KMS-11 (cell line): ENCODE measurements around the gene NSD2.
"Not testable (repeated sequence)": the region's sequence is repeated elsewhere in the genome, so short reads cannot be mapped to it uniquely, and the experiment has no call there.

Experiments
- H2AFZ ChIP-seq: fragments of 200-600 bp; sonication (generic); 2 replicates; pipeline ENCODE4 v1.6.1; 2016; ENCODE audit warnings: antibody characterized with exemption, mixed run types, low read depth
- H3K27ac ChIP-seq: fragments of 200-600 bp; sonication (generic); 2 replicates; pipeline ENCODE4 v1.6.1; 2016; ENCODE audit warnings: mild to moderate bottlenecking, mixed run types
- H3K27me3 ChIP-seq: fragments of 200-600 bp; sonication (generic); 2 replicates; pipeline ENCODE4 v1.6.1; 2017; ENCODE audit warnings: mild to moderate bottlenecking, low read depth, mixed run types, moderate library complexity; ENCODE audit not compliant: insufficient read depth
- H3K36me3 ChIP-seq: fragments of 200-600 bp; sonication (generic); 2 replicates; pipeline ENCODE4 v1.6.1; 2017; ENCODE audit warnings: mild to moderate bottlenecking, mixed run types; ENCODE audit not compliant: insufficient read depth
- H3K4me1 ChIP-seq: fragments of 200-600 bp; sonication (generic); 2 replicates; pipeline ENCODE4 v1.6.1; 2016; ENCODE audit warnings: mild to moderate bottlenecking, low read depth, mixed run types; ENCODE audit not compliant: poor library complexity, severe bottlenecking
- H3K4me2 ChIP-seq: fragments of 200-600 bp; sonication (generic); 2 replicates; pipeline ENCODE4 v1.7.0; 2016; ENCODE audit warnings: mild to moderate bottlenecking, mixed run types
- H3K4me3 ChIP-seq: fragments of 200-600 bp; sonication (generic); IDR thresholded peaks from 2 replicates; pipeline ENCODE4 v1.6.1; 2017; ENCODE audit warnings: low read depth, low read length, mixed read lengths; ENCODE audit not compliant: insufficient read depth
- H3K79me2 ChIP-seq: fragments of 200-600 bp; sonication (generic); 2 replicates; pipeline ENCODE4 v1.6.1; 2016; ENCODE audit warnings: low read depth, mixed run types; ENCODE audit not compliant: insufficient read depth
- H3K9ac ChIP-seq: fragments of 200-600 bp; sonication (generic); 2 replicates; pipeline ENCODE4 v1.6.1; 2016; ENCODE audit warnings: mild to moderate bottlenecking, mixed run types
- H4K20me1 ChIP-seq: fragments of 200-600 bp; sonication (generic); 2 replicates; pipeline ENCODE4 v1.6.1; 2016; ENCODE audit warnings: mild to moderate bottlenecking, mixed run types; ENCODE audit not compliant: insufficient read depth
- TF ChIP-seq, protein P1 (sequence below): fragments of 200-600 bp; sonication (generic); conservative IDR thresholded peaks from 2 replicates; pipeline ENCODE4 v1.6.1; 2017; ENCODE audit warnings: low read depth, mild to moderate bottlenecking, antibody characterized with exemption, low read length, moderate library complexity, mixed read lengths

The NSD2 gene

DNA sequence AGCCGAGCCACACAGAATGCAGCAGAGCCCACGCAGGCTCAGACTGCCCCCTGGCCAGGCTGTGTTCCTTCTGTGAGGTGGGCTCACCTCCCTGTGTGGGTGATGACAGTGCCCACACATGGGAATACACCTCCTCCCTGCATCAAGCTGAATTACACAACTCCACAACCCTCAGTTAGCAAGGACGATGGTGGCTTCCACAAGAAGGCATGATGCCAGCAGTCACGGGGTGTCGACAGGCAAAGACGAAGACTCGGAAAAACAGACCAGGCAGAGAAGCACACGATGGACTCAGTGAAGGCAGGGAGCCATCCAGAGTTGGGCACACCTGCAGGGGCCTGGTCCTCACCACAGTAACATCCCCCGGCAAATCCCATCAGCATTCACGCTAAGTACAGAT lies 27.3 kb upstream of the NSD2 start:
- Histone ChIP-seq H3K36me3 (no peaks in the 10 kb centered on the region), H3K79me2 (no peaks in the 10 kb centered on the region)

DNA sequence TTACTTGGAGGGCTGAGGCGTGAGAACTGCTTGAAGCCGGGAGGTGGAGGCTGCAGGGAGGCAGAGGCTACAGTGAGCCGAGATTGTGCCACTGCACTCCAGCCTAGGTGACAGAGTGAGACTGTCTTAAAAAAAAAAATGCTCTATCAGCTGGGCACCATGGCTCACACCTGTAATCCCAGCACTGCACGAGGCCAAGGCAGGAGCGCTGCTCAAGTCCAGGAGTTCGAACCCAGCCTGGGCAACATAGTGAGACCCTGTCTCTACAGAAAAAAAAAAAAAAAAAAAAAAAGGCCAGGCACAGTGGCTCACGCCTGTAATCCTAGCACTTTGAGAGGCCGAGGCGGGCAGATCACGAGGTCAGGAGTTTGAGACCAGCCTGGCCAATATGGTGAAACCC lies 26.6 kb upstream of the NSD2 start:
- H3K9ac ChIP-seq, H3K4me1 ChIP-seq, H3K79me2 ChIP-seq, H3K4me2 ChIP-seq, H3K4me3 ChIP-seq, H2AFZ ChIP-seq, H3K27me3 ChIP-seq, H4K20me1 ChIP-seq, H3K36me3 ChIP-seq, H3K27ac ChIP-seq: not testable (repeated sequence)

More for the DNA sequence above, 27.3 kb upstream of the NSD2 start:
- Histone ChIP-seq H3K4me2 (no peak overlapping the region), H4K20me1 (no peaks in the 10 kb centered on the region), H3K9ac (no peak overlapping the region), H3K4me1 (peaks cover 7% of the 10 kb centered on the region), H3K27ac (no peak overlapping the region), H3K27me3 (no peaks in the 10 kb centered on the region), H2AFZ (no peak overlapping the region), H3K4me3 (no peak overlapping the region)
- TF ChIP-seq, protein P1, sequence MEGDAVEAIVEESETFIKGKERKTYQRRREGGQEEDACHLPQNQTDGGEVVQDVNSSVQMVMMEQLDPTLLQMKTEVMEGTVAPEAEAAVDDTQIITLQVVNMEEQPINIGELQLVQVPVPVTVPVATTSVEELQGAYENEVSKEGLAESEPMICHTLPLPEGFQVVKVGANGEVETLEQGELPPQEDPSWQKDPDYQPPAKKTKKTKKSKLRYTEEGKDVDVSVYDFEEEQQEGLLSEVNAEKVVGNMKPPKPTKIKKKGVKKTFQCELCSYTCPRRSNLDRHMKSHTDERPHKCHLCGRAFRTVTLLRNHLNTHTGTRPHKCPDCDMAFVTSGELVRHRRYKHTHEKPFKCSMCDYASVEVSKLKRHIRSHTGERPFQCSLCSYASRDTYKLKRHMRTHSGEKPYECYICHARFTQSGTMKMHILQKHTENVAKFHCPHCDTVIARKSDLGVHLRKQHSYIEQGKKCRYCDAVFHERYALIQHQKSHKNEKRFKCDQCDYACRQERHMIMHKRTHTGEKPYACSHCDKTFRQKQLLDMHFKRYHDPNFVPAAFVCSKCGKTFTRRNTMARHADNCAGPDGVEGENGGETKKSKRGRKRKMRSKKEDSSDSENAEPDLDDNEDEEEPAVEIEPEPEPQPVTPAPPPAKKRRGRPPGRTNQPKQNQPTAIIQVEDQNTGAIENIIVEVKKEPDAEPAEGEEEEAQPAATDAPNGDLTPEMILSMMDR = no peak

- Histone ChIP-seq H3K4me1 (peaks cover 7% of the 10 kb centered on the region), H3K36me3 (no peaks in the 10 kb centered on the region), H3K9ac (no peak overlapping the region), H3K27ac (no peak overlapping the region), H3K79me2 (no peaks in the 10 kb centered on the region; the same call in 1 of the 2 replicates), H3K4me2 (no peak overlapping the region), H4K20me1 (no peaks in the 10 kb centered on the region), H2AFZ (no peak overlapping the region), H3K27me3 (no peaks in the 10 kb centered on the region), H3K4me3 (no peak overlapping the region)
- TF ChIP-seq, protein P1 = no peak
Measured at GRCh38 chr4:1846580-1846979, 24.6 kb upstream of the NSD2 start.

DNA sequence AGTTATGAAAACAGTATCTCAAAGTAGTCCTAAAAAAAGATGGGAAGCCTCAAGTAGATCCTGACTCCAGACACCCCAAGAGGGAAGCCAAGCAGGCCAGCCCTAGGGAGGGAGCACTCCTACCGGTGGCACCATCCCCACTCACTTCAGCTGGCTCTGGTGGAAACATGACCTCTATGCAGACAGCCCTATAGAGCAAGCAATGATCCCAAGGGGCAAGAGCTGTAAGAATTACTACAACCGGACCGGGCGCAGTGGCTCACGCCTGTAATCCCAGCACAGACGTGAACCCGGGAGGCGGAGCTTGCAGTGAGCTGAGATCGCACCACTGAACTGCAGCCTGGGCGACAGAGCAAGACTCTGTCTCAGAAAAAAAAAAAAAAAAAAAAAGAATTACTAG lies 20.9 kb upstream of the NSD2 start:
- Histone ChIP-seq H3K4me1 (peaks cover 7% of the 10 kb centered on the region), H3K27ac (no peak overlapping the region), H3K4me3 (no peak overlapping the region), H3K9ac (no peak overlapping the region), H4K20me1 (no peaks in the 10 kb centered on the region), H3K4me2 (no peak overlapping the region), H3K79me2 (peaks cover 13% of the 10 kb centered on the region; the same call in 1 of the 2 replicates), H2AFZ (no peak overlapping the region), H3K27me3 (no peaks in the 10 kb centered on the region), H3K36me3 (no peaks in the 10 kb centered on the region)
- TF ChIP-seq, protein P1 = no peak

GRCh38 chr4:1851160-1851559 lies 20.0 kb upstream of the NSD2 start:
- no peaks in the 10 kb centered on the region for H4K20me1 ChIP-seq
- no peak overlapping the region for H2AFZ ChIP-seq
- no peak overlapping the region for H3K9ac ChIP-seq
- peaks cover 13% of the 10 kb centered on the region; the same call in 1 of the 2 replicates for H3K79me2 ChIP-seq
- no peak overlapping the region for H3K27ac ChIP-seq
- H3K4me1 ChIP-seq = peaks cover 7% of the 10 kb centered on the region
- TF ChIP-seq, protein P1 = no peak
- H3K4me2 ChIP-seq = no peak overlapping the region
- H3K36me3 ChIP-seq = no peaks in the 10 kb centered on the region
- no peaks in the 10 kb centered on the region for H3K27me3 ChIP-seq
- H3K4me3 ChIP-seq = no peak overlapping the region
